ENCODE data around the gene SLMAP. TPM values are rescaled to one million over a fixed set of nuclear protein-coding genes. Genes with fewer than 3 reads are reported as not detected.

Gene SLMAP
- total and polyA plus RNA-seq, 2 donors from 2014 or later, result 22.0 to 86.1 TPM

GRCh38 chr3:57815036-57815435, 58.9 kb downstream of the SLMAP start:
- Histone ChIP-seq H3K4me1 (ENCODE audit: control insufficient read depth in 2 of 3, insufficient read depth in 2 of 3, low read depth in 1 of 3, low read length in 3 of 3) (peaks cover 0 to 3% (median 0%) of the 10 kb centered on the region in 3 donors), H3K27me3 (ENCODE audit: control insufficient read depth, insufficient read depth, low read length) (no peaks in the 10 kb centered on the region), H3K9me3 (ENCODE audit: control insufficient read depth in 2 of 3, insufficient read depth in 1 of 3, low read length in 3 of 3) (no peaks in the 10 kb centered on the region), H3K9ac (ENCODE audit: low read length in 3 of 3) (no peak overlapping the region), H3K36me3 (ENCODE audit: control insufficient read depth in 2 of 3, insufficient read depth in 3 of 3, low read length in 3 of 3) (no peaks in the 10 kb centered on the region), H3K27ac (ENCODE audit: low read depth in 2 of 2, low read length in 2 of 2) (no peak overlapping the region), H3K4me3 (ENCODE audit: low read length in 3 of 3) (no peak overlapping the region)
- no peak for FAIRE-seq
- no peak for DNase-seq
- TF ChIP-seq CTCF (IDR thresholded peaks at IDR 0.05; ENCODE audit: borderline replicate concordance, extremely low read depth, insufficient read depth), result no peak
- intact Hi-C loops (cut with DNase I), result no loop called here

GRCh38 chr3:57816471-57817095, 60.5 kb downstream of the SLMAP start:
- no peak overlapping the region for H3K27ac ChIP-seq (ENCODE audit: low read depth in 2 of 2, low read length in 2 of 2)
- DNase-seq, result no peak
- FAIRE-seq, result no peak

GRCh38 chr3:57818772-57819171, 62.7 kb downstream of the SLMAP start:
- no peak for DNase-seq
- FAIRE-seq, result no peak
- Histone ChIP-seq H3K9ac (ENCODE audit: low read length in 3 of 3) (no peak overlapping the region), H3K36me3 (ENCODE audit: control insufficient read depth in 2 of 3, insufficient read depth in 3 of 3, low read length in 3 of 3) (no peaks in the 10 kb centered on the region), H3K4me1 (ENCODE audit: control insufficient read depth in 2 of 3, insufficient read depth in 2 of 3, low read depth in 1 of 3, low read length in 3 of 3) (peaks cover 0 to 7% (median 0%) of the 10 kb centered on the region in 3 donors), H3K27me3 (ENCODE audit: control insufficient read depth, insufficient read depth, low read length) (no peaks in the 10 kb centered on the region), H3K4me3 (ENCODE audit: low read length in 3 of 3) (no peak overlapping the region), H3K9me3 (ENCODE audit: control insufficient read depth in 2 of 3, insufficient read depth in 1 of 3, low read length in 3 of 3) (no peaks in the 10 kb centered on the region), H3K27ac (ENCODE audit: low read depth in 2 of 2, low read length in 2 of 2) (no peak overlapping the region)
- intact Hi-C loops (cut with DNase I), result no loop called here
- TF ChIP-seq CTCF (IDR thresholded peaks at IDR 0.05; ENCODE audit: borderline replicate concordance, extremely low read depth, insufficient read depth), result no peak

More at GRCh38 chr3:57816471-57817095, 60.5 kb downstream of the SLMAP start:
- intact Hi-C loops (cut with DNase I), result no loop called here
- H3K36me3 ChIP-seq (ENCODE audit: control insufficient read depth in 2 of 3, insufficient read depth in 3 of 3, low read length in 3 of 3), result no peaks in the 10 kb centered on the region
- peaks cover 0 to 2% (median 0%) of the 10 kb centered on the region in 3 donors for H3K4me1 ChIP-seq (ENCODE audit: control insufficient read depth in 2 of 3, insufficient read depth in 2 of 3, low read depth in 1 of 3, low read length in 3 of 3)
- TF ChIP-seq CTCF (IDR thresholded peaks at IDR 0.05; ENCODE audit: borderline replicate concordance, extremely low read depth, insufficient read depth), result no peak
- H3K27me3 ChIP-seq (ENCODE audit: control insufficient read depth, insufficient read depth, low read length), result no peaks in the 10 kb centered on the region
- H3K4me3 ChIP-seq (ENCODE audit: low read length in 3 of 3), result no peak overlapping the region
- no peak overlapping the region for H3K9ac ChIP-seq (ENCODE audit: low read length in 3 of 3)
- no peaks in the 10 kb centered on the region for H3K9me3 ChIP-seq (ENCODE audit: control insufficient read depth in 2 of 3, insufficient read depth in 1 of 3, low read length in 3 of 3)

DNA sequence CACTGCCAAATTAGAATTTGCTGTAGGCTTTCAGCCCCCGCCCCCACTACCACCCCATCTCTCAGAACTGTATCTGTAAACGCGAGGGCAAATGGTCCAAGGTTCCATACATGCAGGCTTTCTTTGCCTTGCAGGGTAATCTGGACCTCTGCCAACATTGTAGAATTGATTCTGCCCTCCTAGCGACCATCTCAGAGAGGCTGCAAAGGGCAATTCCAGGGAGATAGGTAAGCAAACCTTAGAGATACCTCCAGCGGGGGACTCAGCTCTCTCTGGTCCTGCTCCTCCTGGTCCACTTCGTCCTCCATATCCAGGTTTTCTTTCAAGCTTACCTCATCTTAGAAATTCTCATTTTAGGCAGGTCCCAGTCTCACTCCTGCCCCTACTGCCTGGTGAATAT, 64.4 kb downstream of the SLMAP start:
- no peaks in the 10 kb centered on the region for H3K36me3 ChIP-seq (ENCODE audit: control insufficient read depth in 2 of 3, insufficient read depth in 3 of 3, low read length in 3 of 3)
- intact Hi-C loops (cut with DNase I), result no loop called here
- no peak for TF ChIP-seq CTCF (IDR thresholded peaks at IDR 0.05; ENCODE audit: borderline replicate concordance, extremely low read depth, insufficient read depth)
- no peaks in the 10 kb centered on the region for H3K9me3 ChIP-seq (ENCODE audit: control insufficient read depth in 2 of 3, insufficient read depth in 1 of 3, low read length in 3 of 3)
- peaks cover 0 to 7% (median 0%) of the 10 kb centered on the region in 3 donors for H3K4me1 ChIP-seq (ENCODE audit: control insufficient read depth in 2 of 3, insufficient read depth in 2 of 3, low read depth in 1 of 3, low read length in 3 of 3)
- no peak overlapping the region for H3K4me3 ChIP-seq (ENCODE audit: low read length in 3 of 3)
- DNase-seq (no peak), FAIRE-seq (no peak)
- no peak overlapping the region for H3K27ac ChIP-seq (ENCODE audit: low read depth in 2 of 2, low read length in 2 of 2)
- no peak overlapping the region for H3K9ac ChIP-seq (ENCODE audit: low read length in 3 of 3)
- no peaks in the 10 kb centered on the region for H3K27me3 ChIP-seq (ENCODE audit: control insufficient read depth, insufficient read depth, low read length)

Data from kidney (tissue), 14 donors.